HepG2 (cell line): ENCODE measurements around the gene TSEN54. TPM values are rescaled to one million over a fixed set of nuclear protein-coding genes. Genes with fewer than 3 reads are reported as not detected.

Experiments used
- ATAC-seq: fragments of 200-7000 bp; cut with Tn5 transposase; 3 replicates; pipeline ENCODE4 v1.9.1; 2020; ENCODE audit warnings: mild to moderate bottlenecking, moderate library complexity
- BruUV-seq: library from RNA; stranded (reverse); fragments of 400-500 nt; replicated peaks from 2 replicates; lab custom pipeline; 2021; lab: Mats Ljungman, UMichigan
- CTCF ChIA-PET: fragments of 300-600 bp; formaldehyde crosslinking; extraction: SDS; loops from one replicate; lab custom pipeline; 2021; ENCODE audit warnings: low total read pairs, inconsistent platforms, low intra/inter-chr PET ratio; lab: Yijun Ruan, JAX
- POLR2A ChIA-PET: fragments of 350-600 bp; sonication (Branson Sonifier 250); formaldehyde crosslinking; loops from one replicate; lab custom pipeline; 2020; ENCODE audit warnings: antibody characterized with exemption, inconsistent platforms; lab: Yijun Ruan, JAX
- DNase-seq: peaks from one replicate; pipeline ENCODE4 v3.0.0-alpha.2; 2015; ENCODE audit warnings: low spot score
- FAIRE-seq: peaks from 3 replicates; lab custom pipeline; 2011; peaks lifted over from hg19 to GRCh38; lab: Jason Lieb, UNC
- H2AFZ ChIP-seq: one replicate; pipeline ENCODE4 v1.6.1; 2011; ENCODE audit warnings: low read length, inconsistent platforms
- H3K27ac ChIP-seq: fragments of 300-600 bp; 3 replicates; pipeline ENCODE4 v1.8.0; 2011; ENCODE audit warnings: mixed run types, mild to moderate bottlenecking, mixed read lengths, low read length, inconsistent platforms; ENCODE audit not compliant: insufficient read depth; ENCODE audit errors: extremely low read length
- H3K27me3 ChIP-seq, 2 experiments: fragments of 200-600 bp in 1 of 2; 2 replicates in 1 of 2; 3 replicates in 1 of 2; pipeline versions ENCODE4 v1.6.0 to v1.8.0; 2011; ENCODE audit warnings: low read length in 2 of 2, mild to moderate bottlenecking in 2 of 2, moderate library complexity in 2 of 2, inconsistent platforms in 1 of 2; ENCODE audit not compliant: insufficient read depth in 2 of 2, control insufficient read depth in 1 of 2
- H3K36me3 ChIP-seq, 2 experiments: fragments of 200-600 bp in 1 of 2; replicated peaks in 1 of 2; 2 replicates in 1 of 2; 3 replicates in 1 of 2; pipeline versions ENCODE4 v1.5.1 to v1.8.0; 2011; ENCODE audit warnings: low read length in 2 of 2, inconsistent platforms in 1 of 2; ENCODE audit not compliant: insufficient read depth in 2 of 2, control insufficient read depth in 1 of 2
- H3K4me1 ChIP-seq: 2 replicates; pipeline ENCODE4 v1.5.1; 2012; ENCODE audit warnings: low read length, inconsistent platforms; ENCODE audit not compliant: insufficient read depth
- H3K4me2 ChIP-seq: 2 replicates; pipeline ENCODE4 v1.6.0; 2011; ENCODE audit warnings: low read depth, low read length, inconsistent platforms
- H3K4me3 ChIP-seq, 3 experiments: fragments of 200-600 bp in 1 of 3; sonication (generic), shearing (Covaris generic) in 1 of 3; replicated peaks in 1 of 3; 2 replicates each; pipeline ENCODE4 v1.5.1; 2011 to 2016; ENCODE audit warnings: low read length in 3 of 3, inconsistent platforms in 2 of 3, low read depth in 2 of 3, mild to moderate bottlenecking in 2 of 3, control low read depth in 1 of 3, mixed read lengths in 1 of 3; ENCODE audit not compliant: insufficient read depth in 1 of 3
- H3K79me2 ChIP-seq: one replicate; pipeline ENCODE4 v1.6.1; 2011; ENCODE audit warnings: low read length, inconsistent platforms; ENCODE audit not compliant: insufficient read depth
- H3K9ac ChIP-seq: 2 replicates; pipeline ENCODE4 v1.6.0; 2011; ENCODE audit warnings: mild to moderate bottlenecking, low read depth, low read length, inconsistent platforms; ENCODE audit not compliant: insufficient read depth
- H3K9me3 ChIP-seq: 2 replicates; pipeline ENCODE4 v1.5.1; 2012; ENCODE audit warnings: mild to moderate bottlenecking, low read length
- H4K20me1 ChIP-seq: 2 replicates; pipeline ENCODE4 v1.6.0; 2011; ENCODE audit warnings: inconsistent platforms, mild to moderate bottlenecking, low read length, moderate library complexity; ENCODE audit not compliant: insufficient read depth
- ASH2L ChIP-seq: fragments of 300-600, 200-600 bp; sonication (generic); IDR thresholded peaks from 2 replicates; pipeline ENCODE4 v1.7.0; 2017; ENCODE audit warnings: low read depth, mild to moderate bottlenecking, moderate library complexity, mixed read lengths, low read length; ENCODE audit not compliant: insufficient read length
- CAMTA2 ChIP-seq: sonication (generic); formaldehyde crosslinking; IDR thresholded peaks from 2 replicates; pipeline ENCODE4 v1.4.0; 2020; ENCODE audit warnings: mild to moderate bottlenecking, missing genetic modification reagents, borderline replicate concordance
- CHCHD3 ChIP-seq: sonication (generic); formaldehyde crosslinking; IDR thresholded peaks from 2 replicates; pipeline ENCODE4 v1.8.0; 2022; ENCODE audit warnings: mild to moderate bottlenecking, missing genetic modification reagents, moderate library complexity
- ERF ChIP-seq: IDR thresholded peaks from 2 replicates; pipeline ENCODE4 v1.6.1; 2018; ENCODE audit warnings: missing biosample characterization, missing genetic modification reagents
- KMT2A ChIP-seq: sonication (generic); formaldehyde crosslinking; IDR thresholded peaks from 2 replicates; pipeline ENCODE4 v1.4.0; 2020; ENCODE audit warnings: missing genetic modification reagents
- MED1 ChIP-seq: sonication (generic); formaldehyde crosslinking; IDR thresholded peaks from 2 replicates; pipeline ENCODE4 v1.4.0; 2020; ENCODE audit warnings: missing genetic modification reagents
- MEIS1 ChIP-seq: sonication (generic); formaldehyde crosslinking; IDR thresholded peaks from 2 replicates; pipeline ENCODE4 v1.9.0; 2021; ENCODE audit warnings: mild to moderate bottlenecking, missing genetic modification reagents, moderate library complexity, borderline replicate concordance
- MXD3 ChIP-seq: IDR thresholded peaks from 2 replicates; pipeline ENCODE4 v1.6.1; 2016; ENCODE audit warnings: mild to moderate bottlenecking, missing biosample characterization, missing genetic modification reagents
- NFIB ChIP-seq: sonication (generic); formaldehyde crosslinking; IDR thresholded peaks from 2 replicates; pipeline ENCODE4 v1.9.0; 2021; ENCODE audit warnings: missing genetic modification reagents, mild to moderate bottlenecking, borderline replicate concordance
- RXRA ChIP-seq: sonication (generic); formaldehyde crosslinking; IDR thresholded peaks from 2 replicates; pipeline ENCODE4 v1.5.1; 2020; ENCODE audit warnings: missing genetic modification reagents
- SOX13 ChIP-seq, 3 experiments: fragments of 450-650 bp in 1 of 3; sonication (generic) in 1 of 3; formaldehyde crosslinking in 1 of 3; IDR thresholded peaks in 2 of 3; conservative IDR thresholded peaks in 1 of 3; 2 replicates each; pipeline versions ENCODE4 v1.5.0 to v1.6.1; 2016 to 2020; ENCODE audit warnings: antibody characterized with exemption in 1 of 3, mild to moderate bottlenecking in 1 of 3, missing compliant biosample characterization in 1 of 3, missing genetic modification reagents in 1 of 3, moderate library complexity in 1 of 3
- SOX5 ChIP-seq: IDR thresholded peaks from 2 replicates; pipeline ENCODE4 v1.6.1; 2016; ENCODE audit warnings: borderline replicate concordance
- SP1 ChIP-seq, 2 experiments: fragments of 450-650 bp in 1 of 2; sonication (generic) in 1 of 2; formaldehyde crosslinking in 1 of 2; IDR thresholded peaks; 2 replicates each; pipeline versions ENCODE4 v1.4.0 to v1.6.1; 2016 to 2020; ENCODE audit warnings: missing genetic modification reagents in 1 of 2
- STAT6 ChIP-seq: sonication (generic); formaldehyde crosslinking; IDR thresholded peaks from 2 replicates; pipeline ENCODE4 v1.4.0; 2020; ENCODE audit warnings: missing genetic modification reagents, mild to moderate bottlenecking, borderline replicate concordance
- TAF1 ChIP-seq: sonication (generic); formaldehyde crosslinking; IDR thresholded peaks from 2 replicates; pipeline ENCODE4 v1.4.0; 2020; ENCODE audit warnings: missing genetic modification reagents
- ZNF232 ChIP-seq: sonication (generic); formaldehyde crosslinking; IDR thresholded peaks from 2 replicates; pipeline ENCODE4 v1.4.0; 2020; ENCODE audit warnings: missing genetic modification reagents, borderline replicate concordance
- ZNF772 ChIP-seq: sonication (generic); formaldehyde crosslinking; IDR thresholded peaks from 2 replicates; pipeline ENCODE4 v1.5.0; 2020; ENCODE audit warnings: mild to moderate bottlenecking, missing genetic modification reagents
- WGBS: methylation state at CpG from one replicate; pipeline ENCODE4 v1.1.6; 2017; ENCODE audit warnings: low lambda C conversion rate; 5-methylcytosine and 5-hydroxymethylcytosine counted together
- in situ Hi-C: cut with HindIII; loops from 2 replicates; pipeline ENCODE4 v1.10.0; 2017; ENCODE audit warnings: low pct_unique_long_range_greater_than_20kb; ENCODE audit not compliant: extremely low pct_ligation_motif_present
- intact Hi-C: fragments of 100-400 bp; cut with micrococcal nuclease; formaldehyde crosslinking; loops from one replicate; pipeline ENCODE4 v1.10.0; 2022; ENCODE audit not compliant: unreplicated experiment
- polyA plus RNA-seq, 8 experiments: library from polyadenylated mRNA; depleted of rRNA in 3 of 8; stranded (reverse) in 7 of 8; unstranded in 1 of 8; fragments of >200 nt; fragmentation: Illumina TruSeq in 4 of 8; extraction: Trizol in 4 of 8; gene quantifications; 2 replicates each; pipeline versions ENCODE4 v1.2.1 to v1.2.3, GENCODE V29; 2011 to 2016; ENCODE audit warnings: low read depth in 4 of 8, missing spikeins in 1 of 8, mixed read lengths in 1 of 8; ENCODE audit not compliant: insufficient read depth in 1 of 8
- total RNA-seq, 5 experiments: library from RNA; depleted of rRNA; stranded (reverse); fragments of >200 nt; fragmentation: Illumina TruSeq; extraction: Trizol; gene quantifications; 2 replicates each; pipeline ENCODE4 v1.2.3, GENCODE V29; 2016; ENCODE audit warnings: low read depth in 1 of 5
- TF ChIP-seq, protein P1 (sequence below): sonication (generic); formaldehyde crosslinking; IDR thresholded peaks from 2 replicates; pipeline ENCODE4 v1.8.1; 2023; ENCODE audit warnings: mild to moderate bottlenecking, moderate library complexity, missing genetic modification reagents

Gene TSEN54
- total and polyA plus RNA-seq, 2 of the 13 experiments (the other 11 are each of a cell fraction or from before 2014, with no cell fraction given): 62.9 to 63.3 TPM

GRCh38 chr17:75524970-75525805 lies 8.9 kb downstream of the TSEN54 start, which contains the start of gene LLGL2:
Gene LLGL2, plus strand, starts transcription at chr17:75525697. Its CDS starts 17,730 bp downstream, at chr17:75543427.
- no TSS peak for BruUV-seq
- H3K9ac ChIP-seq: peak within 1 kb of the TSS; percentile 63
- WGBS: under 1% methylated on average over 29 of the region's 108 CpGs
- TF ChIP-seq MED1: peak; percentile 58
- no peak for TF ChIP-seq SOX13 (IDR thresholded peaks at IDR 0.05)
- TF ChIP-seq SOX13 (CRISPR knock-in tag; conservative IDR thresholded peaks at IDR 0.05 in 1 of 2, IDR thresholded peaks at IDR 0.05 in 1 of 2): no peak; a peak in 1 of 4 replicates
- peak; percentile 73; the same call in 1 of the 2 replicates for TF ChIP-seq MEIS1 (CRISPR knock-in tag)
- peak; percentile 64 for TF ChIP-seq RXRA (CRISPR knock-in tag)
- TF ChIP-seq NFIB (CRISPR knock-in tag): no peak
- TF ChIP-seq CHCHD3 (CRISPR knock-in tag): no peak
- TF ChIP-seq, protein P1, sequence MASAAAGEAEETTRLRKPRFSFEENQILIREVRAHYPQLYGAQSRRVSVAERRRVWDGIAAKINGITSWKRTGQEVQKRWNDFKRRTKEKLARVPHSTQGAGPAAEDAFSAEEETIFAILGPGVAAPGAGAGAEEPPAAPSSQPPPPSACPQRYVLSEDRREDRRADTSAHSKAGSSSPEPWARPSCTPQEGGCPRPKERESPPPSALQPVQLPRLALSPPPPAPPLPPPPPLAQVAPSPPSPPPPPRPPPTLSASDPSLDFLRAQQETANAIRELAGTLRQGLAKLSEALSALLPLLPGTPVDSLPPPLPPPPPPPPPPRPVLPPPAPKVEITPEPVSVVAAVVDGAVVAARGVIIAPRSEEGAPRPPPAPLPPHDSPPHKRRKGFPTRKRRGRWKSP (CRISPR knock-in tag): peak; percentile 92
- TF ChIP-seq ZNF232 (CRISPR knock-in tag): peak; percentile 50; the same call in 1 of the 2 replicates
- TF ChIP-seq STAT6 (CRISPR knock-in tag): no peak
- no peak for TF ChIP-seq CAMTA2
- peak; percentile 71 for TF ChIP-seq ASH2L
- TF ChIP-seq TAF1 (CRISPR knock-in tag): peak; percentile 57
- peak; percentile 70; the same call in 1 of the 2 replicates for TF ChIP-seq MXD3
- TF ChIP-seq KMT2A (CRISPR knock-in tag): peak; percentile 83
- no peak for TF ChIP-seq ZNF772 (CRISPR knock-in tag)
- peak; percentile 72; the same call in 1 of the 2 replicates for TF ChIP-seq ERF (CRISPR knock-in tag)
- TF ChIP-seq SP1 (IDR thresholded peaks at IDR 0.05): no peak
- TF ChIP-seq SP1 (CRISPR knock-in tag; IDR thresholded peaks at IDR 0.05): peak; percentile 49
- TF ChIP-seq SOX5 (CRISPR knock-in tag): no peak

More at GRCh38 chr17:75524970-75525805, 8.9 kb downstream of the TSEN54 start, which contains the start of gene LLGL2:
- H3K9me3 ChIP-seq: no peaks in the 10 kb centered on the region
- ATAC-seq: peak; percentile 81
- peaks cover 20% of the 10 kb centered on the region for H3K79me2 ChIP-seq
- H3K36me3 ChIP-seq: peaks cover 1 to 21% of the 10 kb centered on the region in 2 experiments; a peak in 3 of 5 replicates
- in situ Hi-C loops (no loop called here), intact Hi-C loops (loop anchor here (1.0 to 5.0 kb wide), 3 partner anchors 8 to 62 kb away; partner anchors contain the start of gene MYO15B)
- FAIRE-seq: no peak
- peak; percentile 83 for DNase-seq
- H3K27ac ChIP-seq: peak within 1 kb of the TSS; percentile 72
- peak within 1 kb of the TSS; percentile 85 to 95 (median 86) for H3K4me3 ChIP-seq
- H2AFZ ChIP-seq: no peak within 1 kb of the TSS
- peaks cover 21% of the 10 kb centered on the region for H3K4me1 ChIP-seq
- ChIA-PET POLR2A (interaction anchor here (0.8 to 3.0 kb wide), 21 partner anchors 9 to 254 kb away, joined by 3 to 29 read pairs (median 6); partner anchors contain the start of genes TMEM94 and TSEN54), CTCF (interaction anchor here (0.9 to 2.7 kb wide), 4 partner anchors 9 to 99 kb away, joined by 4 to 26 read pairs (median 8); partner anchors contain the start of genes CASKIN2 and TSEN54)
- no peaks in the 10 kb centered on the region for H3K27me3 ChIP-seq
- H3K4me2 ChIP-seq: peak within 1 kb of the TSS; percentile 82
- H4K20me1 ChIP-seq: peaks cover 5% of the 10 kb centered on the region; the same call in 1 of the 2 replicates
